Fibroblast of mammary gland (primary cell): Measurements from ENCODE around the gene LTB4R.
"Not testable (repeated sequence)": the region's sequence is repeated elsewhere in the genome, so short reads cannot be mapped to it uniquely, and the experiment has no call there.

Experiments used
- DNase-seq: peaks from one replicate; pipeline ENCODE4 v3.0.0-alpha.2; 2010; ENCODE audit warnings: low read depth
- H3K4me3 ChIP-seq: 2 replicates; pipeline ENCODE4 v1.5.1; 2011; ENCODE audit warnings: low read depth, mild to moderate bottlenecking, low read length, moderate library complexity; ENCODE audit not compliant: control insufficient read depth
- CTCF ChIP-seq: conservative IDR thresholded peaks from 2 replicates; pipeline ENCODE4 v1.5.1; 2011; ENCODE audit warnings: low read depth, low read length, inconsistent platforms; ENCODE audit not compliant: control insufficient read depth, insufficient read depth

Gene LTB4R

GRCh38 chr14:24327303-24327702, 16.0 kb downstream of the LTB4R start:
- H3K4me3 ChIP-seq: no peak overlapping the region
- no peak for TF ChIP-seq CTCF
- no peak for DNase-seq

GRCh38 chr14:24327914-24328313, 16.6 kb downstream of the LTB4R start:
- DNase-seq: peak; percentile 34
- peak; percentile 23 for TF ChIP-seq CTCF
- H3K4me3 ChIP-seq: not testable (repeated sequence)

- no peak for DNase-seq
- TF ChIP-seq CTCF: no peak
- no peak overlapping the region for H3K4me3 ChIP-seq
Measured at GRCh38 chr14:24329073-24329663, 17.9 kb downstream of the LTB4R start.

- TF ChIP-seq CTCF: no peak
- H3K4me3 ChIP-seq: no peak overlapping the region
- no peak for DNase-seq
Measured at GRCh38 chr14:24329736-24330135, 18.4 kb downstream of the LTB4R start.

GRCh38 chr14:24330973-24331674, 19.8 kb downstream of the LTB4R start:
- no peak for DNase-seq
- no peak overlapping the region for H3K4me3 ChIP-seq
- no peak for TF ChIP-seq CTCF

GRCh38 chr14:24331731-24332267, 20.5 kb downstream of the LTB4R start:
- H3K4me3 ChIP-seq: no peak overlapping the region
- no peak for TF ChIP-seq CTCF
- no peak for DNase-seq
